K562 (cell line): Measurements from ENCODE around the gene PIK3C2B. TPM values are rescaled to one million over a fixed set of nuclear protein-coding genes. Genes with fewer than 3 reads are reported as not detected.

Source experiments
- ADNP ChIP-seq: fragments of 200-800 bp; sonication (Bioruptor generic); IDR thresholded peaks from 2 replicates; pipeline ENCODE4 v1.6.1; 2016; ENCODE audit warnings: missing genetic modification characterization, missing compliant biosample characterization
- CAMTA2 ChIP-seq: fragments of 250-450 bp; sonication (Bioruptor Pico); conservative IDR thresholded peaks from 2 replicates; pipeline ENCODE4 v1.5.1; 2022
- GABPB2 ChIP-seq: fragments of 250-450 bp; sonication (Bioruptor Pico); conservative IDR thresholded peaks from 2 replicates; pipeline ENCODE4 v1.5.1; 2021; ENCODE audit warnings: mild to moderate bottlenecking
- JUN ChIP-seq, 2 experiments: sonication (generic) in 1 of 2; formaldehyde crosslinking in 1 of 2; IDR thresholded peaks; 2 replicates each; pipeline versions ENCODE4 v1.6.1 to v1.8.0; 2012 to 2022; ENCODE audit warnings: borderline replicate concordance in 2 of 2, mild to moderate bottlenecking in 2 of 2, improper control_type of control experiment in 1 of 2, low read depth in 1 of 2, low read length in 1 of 2, missing genetic modification reagents in 1 of 2
- TEAD1 ChIP-seq, 2 experiments: fragments of 450-650 bp in 1 of 2; sonication (generic) in 1 of 2; formaldehyde crosslinking; IDR thresholded peaks; 2 replicates each; pipeline versions ENCODE4 v1.4.0 to v1.8.0; 2020 to 2022; ENCODE audit warnings: mild to moderate bottlenecking in 2 of 2, missing genetic modification reagents in 1 of 2
- ZBTB40 ChIP-seq, 2 experiments: fragments of 450-650 bp in 1 of 2; sonication (generic) in 1 of 2; formaldehyde crosslinking in 1 of 2; IDR thresholded peaks; 2 replicates each; pipeline versions ENCODE4 v1.7.1 to v1.9.0; 2016 to 2022; ENCODE audit warnings: inconsistent platforms in 1 of 2, mild to moderate bottlenecking in 1 of 2, missing genetic modification reagents in 1 of 2
- ZNF280A ChIP-seq: fragments of 450-650 bp; IDR thresholded peaks from 2 replicates; pipeline ENCODE4 v1.6.1; 2018; ENCODE audit warnings: mild to moderate bottlenecking, low read depth; ENCODE audit not compliant: partially characterized antibody
- polyA plus RNA-seq, 8 experiments: library from polyadenylated mRNA; depleted of rRNA in 4 of 8; stranded (reverse) in 5 of 8; unstranded in 3 of 8; fragments of >200 nt; fragmentation: Nextera tagmentation in 2 of 8; fragmentation: Illumina TruSeq in 1 of 8; extraction: Ambion mirVana in 2 of 8; extraction: Trizol in 1 of 8; gene quantifications; 2 replicates each; pipeline versions ENCODE4 v1.2.1 to v1.2.3, GENCODE V29; 2011 to 2014; ENCODE audit warnings: inconsistent platforms in 1 of 8, missing spikeins in 1 of 8
- total RNA-seq, 7 experiments: library from RNA; depleted of rRNA in 6 of 7; stranded (reverse); fragments of >200 nt in 6 of 7; fragmentation: Illumina TruSeq in 2 of 7; extraction: Trizol in 2 of 7; gene quantifications; 2 replicates each; pipeline versions ENCODE4 v1.2.1 to v1.2.3, GENCODE V29; 2011 to 2021; ENCODE audit warnings: low replicate concordance in 1 of 7

Gene PIK3C2B
- total and polyA plus RNA-seq, 9 of the 15 experiments (the other 6 are each of a cell fraction or from before 2014, with no cell fraction given) = 0.10 to 2.9 (median 0.72) TPM

- TF ChIP-seq ZBTB40 (IDR thresholded peaks at IDR 0.05) (no peak), ZBTB40 (CRISPR knock-in tag; IDR thresholded peaks at IDR 0.05) (peak; percentile 21; the same call in 1 of the 2 replicates), ZNF280A (no peak), ADNP (tag) (no peak), JUN (IDR thresholded peaks at IDR 0.05; ENCODE audit: borderline replicate concordance, low read depth, low read length) (no peak), JUN (CRISPR knock-in tag; IDR thresholded peaks at IDR 0.05; ENCODE audit: borderline replicate concordance) (no peak), TEAD1 (CRISPR knock-in tag; IDR thresholded peaks at IDR 0.05) (no peak), GABPB2 (CRISPR knock-in tag) (no peak), CAMTA2 (CRISPR knock-in tag) (no peak)
Measured at GRCh38 chr1:204483791-204484190, 10.8 kb downstream of the PIK3C2B start (continued).
